Neural crest cell (in vitro differentiated cells): ENCODE measurements around the gene FSD1. TPM values are rescaled to one million over a fixed set of nuclear protein-coding genes. Genes with fewer than 3 reads are reported as not detected.
A peak's percentile ranks its signal among the peaks of the same experiment; 100 is the strongest.
"Not testable (repeated sequence)": the region's sequence is repeated elsewhere in the genome, so short reads cannot be mapped to it uniquely, and the experiment has no call there.

ENCODE experiments used
- DNase-seq: peaks from one replicate; pipeline ENCODE4 v3.0.0; 2021; ENCODE audit warnings: low read depth, mixed read lengths, low spot score
- H3K27ac Mint-ChIP-seq: one replicate; pipeline ENCODE4 v1.8.0; 2021; ENCODE audit warnings: mild to moderate bottlenecking, mixed read lengths; ENCODE audit not compliant: unreplicated experiment
- H3K27me3 Mint-ChIP-seq: 2 replicates; pipeline ENCODE4 v1.8.0; 2021; ENCODE audit warnings: low read depth, mild to moderate bottlenecking, mixed read lengths
- H3K36me3 Mint-ChIP-seq: 2 replicates; pipeline ENCODE4 v1.8.0; 2021; ENCODE audit warnings: low read depth, mild to moderate bottlenecking, mixed read lengths
- H3K4me1 Mint-ChIP-seq: 2 replicates; pipeline ENCODE4 v1.8.0; 2021; ENCODE audit warnings: mixed read lengths
- H3K4me3 Mint-ChIP-seq: one replicate; pipeline ENCODE4 v1.8.0; 2021; ENCODE audit warnings: mild to moderate bottlenecking, mixed read lengths
- H3K9me3 Mint-ChIP-seq: 2 replicates; pipeline ENCODE4 v1.8.0; 2021; ENCODE audit warnings: mixed read lengths
- CTCF ChIP-seq: fragments of 200-600 bp; sonication (generic); conservative IDR thresholded peaks from 2 replicates; pipeline ENCODE4 v1.5.0; 2021; ENCODE audit warnings: antibody characterized with exemption, mild to moderate bottlenecking
- total RNA-seq: library from RNA; stranded (reverse); gene quantifications from 2 replicates; pipeline ENCODE4 v1.2.1, GENCODE V29; 2021

FSD1 gene
- total RNA-seq, 1 donor from 2014 or later = 51.9 TPM

- no peak for DNase-seq
- Mint-ChIP-seq H3K9me3 (no peaks in the 10 kb centered on the region), H3K27me3 (peaks cover 74% of the 10 kb centered on the region), H3K36me3 (no peaks in the 10 kb centered on the region), H3K4me1 (peaks cover 4% of the 10 kb centered on the region), H3K27ac (no peak overlapping the region), H3K4me3 (peak overlapping the region; percentile 78)
- no peak for TF ChIP-seq CTCF
Measured at GRCh38 chr19:4279530-4280422, 24.6 kb upstream of the FSD1 start.

- Mint-ChIP-seq H3K4me1 (no peaks in the 10 kb centered on the region), H3K27me3 (peaks cover 72% of the 10 kb centered on the region), H3K4me3 (no peak overlapping the region), H3K27ac (peak overlapping the region; percentile 71), H3K36me3 (no peaks in the 10 kb centered on the region), H3K9me3 (no peaks in the 10 kb centered on the region)
- TF ChIP-seq CTCF = no peak
- no peak for DNase-seq
Measured at GRCh38 chr19:4284176-4284958, 20.0 kb upstream of the FSD1 start.

GRCh38 chr19:4284974-4285373 is 19.4 kb upstream of the FSD1 start:
- TF ChIP-seq CTCF = no peak
- Mint-ChIP-seq H3K9me3 (no peaks in the 10 kb centered on the region), H3K4me3 (no peak overlapping the region), H3K27me3 (peaks cover 68% of the 10 kb centered on the region), H3K36me3 (no peaks in the 10 kb centered on the region), H3K4me1 (no peaks in the 10 kb centered on the region), H3K27ac (no peak overlapping the region)
- DNase-seq = no peak

- H3K36me3 Mint-ChIP-seq, H3K4me1 Mint-ChIP-seq, H3K9me3 Mint-ChIP-seq, H3K4me3 Mint-ChIP-seq, DNase-seq, H3K27ac Mint-ChIP-seq: not testable (repeated sequence)
- peaks cover 56% of the 10 kb centered on the region for H3K27me3 Mint-ChIP-seq
Measured at GRCh38 chr19:4286141-4286540, 18.3 kb upstream of the FSD1 start.

- peaks cover 37% of the 10 kb centered on the region for H3K27me3 Mint-ChIP-seq
- no peak for DNase-seq
Measured at GRCh38 chr19:4288091-4288777, 16.2 kb upstream of the FSD1 start.

More at GRCh38 chr19:4288091-4288777, 16.2 kb upstream of the FSD1 start:
- no peak overlapping the region for H3K4me3 Mint-ChIP-seq
- no peaks in the 10 kb centered on the region for H3K9me3 Mint-ChIP-seq
- H3K36me3 Mint-ChIP-seq = no peaks in the 10 kb centered on the region
- H3K27ac Mint-ChIP-seq = no peak overlapping the region
- TF ChIP-seq CTCF = no peak
- peaks cover 7% of the 10 kb centered on the region for H3K4me1 Mint-ChIP-seq
